ENCODE measurements around the gene HOXB7.

GRCh38 chr17:48569240-48569582, 41.6 kb downstream of the HOXB7 start:
- no peak for TF ChIP-seq MAX (IDR thresholded peaks at IDR 0.05)
- no peak for TF ChIP-seq CTCF (IDR thresholded peaks at IDR 0.05; ENCODE audit: low read depth, low read length, missing input control)
- no peak for TF ChIP-seq YY1 (IDR thresholded peaks at IDR 0.05)
- TF ChIP-seq GABPA (IDR thresholded peaks at IDR 0.05 in 1 of 2, conservative IDR thresholded peaks at IDR 0.05 in 1 of 2) = no peak
- no peak for TF ChIP-seq HNF4A (conservative IDR thresholded peaks at IDR 0.05)
- TF ChIP-seq EGR1 (IDR thresholded peaks at IDR 0.05; ENCODE audit: low read depth in 2 of 2) = no peak
- TF ChIP-seq TAF1 (conservative IDR thresholded peaks at IDR 0.05) = no peak
- no peak for TF ChIP-seq ZBTB33 (IDR thresholded peaks at IDR 0.05)
- no peak for TF ChIP-seq SP1 (IDR thresholded peaks at IDR 0.05)
- TF ChIP-seq JUND (IDR thresholded peaks at IDR 0.05) = no peak

All from liver (tissue), 3 donors.